ENCODE measurements around the gene BCORL1.

BCORL1 gene

DNA sequence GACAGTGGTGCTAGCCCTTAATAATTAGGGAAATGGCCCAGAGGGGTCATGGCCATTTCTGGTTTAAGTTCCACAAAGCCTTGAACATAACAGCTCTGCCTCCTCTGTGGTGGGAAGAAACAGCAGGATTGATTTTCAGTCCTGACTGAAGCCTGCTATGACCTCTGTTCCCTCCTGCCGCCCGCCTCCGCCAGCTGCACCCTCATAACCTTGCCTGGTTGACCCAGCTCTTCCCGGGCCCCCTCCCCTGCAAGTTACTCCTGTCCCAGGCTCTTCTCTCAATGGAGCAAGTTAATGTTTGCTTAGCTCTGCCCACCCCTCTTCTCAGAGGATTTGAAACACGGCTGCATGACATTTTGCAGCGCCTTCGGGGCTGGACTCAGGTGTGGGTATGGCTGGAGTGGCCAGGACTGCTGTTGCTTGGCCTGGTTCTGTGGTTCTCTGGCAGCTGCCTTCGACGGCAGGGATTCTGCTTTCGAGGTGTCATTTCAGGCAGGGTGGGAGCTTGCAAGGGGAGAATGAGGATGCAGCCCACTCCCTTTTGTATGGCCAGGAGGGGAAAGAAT, 27.3 kb downstream of the BCORL1 start:
- Histone ChIP-seq H3K27ac (ENCODE audit: low read depth, low read length) (no peak overlapping the region), H3K79me2 (ENCODE audit: control insufficient read depth, insufficient read depth, low read length, unreplicated experiment) (no peaks in the 10 kb centered on the region), H3K4me3 (ENCODE audit: low read depth, low read length) (no peak overlapping the region), H3K27me3 (ENCODE audit: insufficient read depth, low read length) (no peaks in the 10 kb centered on the region), H2AFZ (ENCODE audit: low read length, unreplicated experiment) (no peak overlapping the region), H3K4me1 (ENCODE audit: control insufficient read depth, insufficient read depth, low read length, unreplicated experiment) (no peaks in the 10 kb centered on the region), H3K36me3 (ENCODE audit: insufficient read depth, low read length) (no peaks in the 10 kb centered on the region)

DNA sequence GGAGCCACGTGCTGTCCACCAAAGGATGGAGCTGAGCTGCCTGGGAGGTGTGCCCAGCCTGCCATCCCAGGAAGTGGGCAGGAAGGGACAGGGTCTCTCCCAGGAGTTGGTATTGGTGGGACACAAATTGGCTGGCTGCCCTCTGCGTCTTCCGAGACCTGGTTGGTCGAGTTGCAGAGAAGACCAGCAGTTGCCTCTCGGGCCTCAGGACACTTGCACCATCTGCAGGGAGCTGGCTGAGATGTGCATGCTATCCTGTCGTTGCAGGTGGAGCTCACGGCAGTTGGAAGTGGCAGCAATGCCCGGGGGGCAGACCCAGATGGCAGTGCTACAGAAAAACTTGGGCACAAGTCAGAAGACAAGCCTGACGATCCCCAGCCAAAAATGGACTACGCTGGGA, 30.2 kb downstream of the BCORL1 start:
- H3K4me3 ChIP-seq (ENCODE audit: low read depth, low read length) = no peak overlapping the region
- no peaks in the 10 kb centered on the region for H3K79me2 ChIP-seq (ENCODE audit: control insufficient read depth, insufficient read depth, low read length, unreplicated experiment)
- H3K36me3 ChIP-seq (ENCODE audit: insufficient read depth, low read length) = no peaks in the 10 kb centered on the region
- H2AFZ ChIP-seq (ENCODE audit: low read length, unreplicated experiment) = no peak overlapping the region
- no peak overlapping the region for H3K27ac ChIP-seq (ENCODE audit: low read depth, low read length)
- no peaks in the 10 kb centered on the region for H3K4me1 ChIP-seq (ENCODE audit: control insufficient read depth, insufficient read depth, low read length, unreplicated experiment)
- H3K27me3 ChIP-seq (ENCODE audit: insufficient read depth, low read length) = no peaks in the 10 kb centered on the region

DNA sequence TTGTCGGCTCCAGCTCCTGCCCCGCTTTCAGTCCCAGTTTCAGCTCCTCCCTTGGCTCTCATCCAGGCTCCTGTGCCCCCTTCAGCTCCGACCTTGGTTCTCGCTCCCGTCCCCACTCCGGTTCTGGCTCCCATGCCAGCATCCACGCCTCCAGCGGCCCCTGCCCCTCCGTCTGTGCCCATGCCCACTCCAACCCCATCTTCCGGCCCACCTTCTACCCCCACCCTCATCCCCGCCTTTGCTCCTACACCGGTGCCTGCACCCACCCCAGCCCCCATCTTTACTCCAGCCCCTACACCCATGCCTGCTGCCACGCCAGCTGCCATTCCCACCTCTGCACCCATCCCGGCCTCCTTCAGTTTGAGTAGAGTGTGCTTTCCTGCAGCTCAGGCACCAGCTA, 31.2 kb downstream of the BCORL1 start:
- Histone ChIP-seq H3K27me3 (ENCODE audit: insufficient read depth, low read length) (no peaks in the 10 kb centered on the region), H3K36me3 (ENCODE audit: insufficient read depth, low read length) (no peaks in the 10 kb centered on the region; the same call in 1 of the 2 replicates), H3K4me3 (ENCODE audit: low read depth, low read length) (no peak overlapping the region), H3K4me1 (ENCODE audit: control insufficient read depth, insufficient read depth, low read length, unreplicated experiment) (peaks cover under 1% of the 10 kb centered on the region), H3K79me2 (ENCODE audit: control insufficient read depth, insufficient read depth, low read length, unreplicated experiment) (no peaks in the 10 kb centered on the region), H2AFZ (ENCODE audit: low read length, unreplicated experiment) (no peak overlapping the region), H3K27ac (ENCODE audit: low read depth, low read length) (no peak overlapping the region)

- Histone ChIP-seq H3K27ac (ENCODE audit: low read depth, low read length) (no peak overlapping the region), H2AFZ (ENCODE audit: low read length, unreplicated experiment) (no peak overlapping the region), H3K4me3 (ENCODE audit: low read depth, low read length) (no peak overlapping the region), H3K27me3 (ENCODE audit: insufficient read depth, low read length) (no peaks in the 10 kb centered on the region), H3K79me2 (ENCODE audit: control insufficient read depth, insufficient read depth, low read length, unreplicated experiment) (no peaks in the 10 kb centered on the region), H3K4me1 (ENCODE audit: control insufficient read depth, insufficient read depth, low read length, unreplicated experiment) (peaks cover 8% of the 10 kb centered on the region), H3K36me3 (ENCODE audit: insufficient read depth, low read length) (no peaks in the 10 kb centered on the region; the same call in 1 of the 2 replicates)
Observed at GRCh38 chrX:130014356-130014755, 31.9 kb downstream of the BCORL1 start.

- H3K4me3 ChIP-seq (ENCODE audit: low read depth, low read length) = no peak overlapping the region
- no peaks in the 10 kb centered on the region; the same call in 1 of the 2 replicates for H3K36me3 ChIP-seq (ENCODE audit: insufficient read depth, low read length)
- H2AFZ ChIP-seq (ENCODE audit: low read length, unreplicated experiment) = no peak overlapping the region
- H3K27me3 ChIP-seq (ENCODE audit: insufficient read depth, low read length) = no peaks in the 10 kb centered on the region
- no peak overlapping the region for H3K27ac ChIP-seq (ENCODE audit: low read depth, low read length)
- peaks cover 8% of the 10 kb centered on the region for H3K4me1 ChIP-seq (ENCODE audit: control insufficient read depth, insufficient read depth, low read length, unreplicated experiment)
- no peaks in the 10 kb centered on the region for H3K79me2 ChIP-seq (ENCODE audit: control insufficient read depth, insufficient read depth, low read length, unreplicated experiment)
Observed at GRCh38 chrX:130014770-130015169, 32.3 kb downstream of the BCORL1 start.

DNA sequence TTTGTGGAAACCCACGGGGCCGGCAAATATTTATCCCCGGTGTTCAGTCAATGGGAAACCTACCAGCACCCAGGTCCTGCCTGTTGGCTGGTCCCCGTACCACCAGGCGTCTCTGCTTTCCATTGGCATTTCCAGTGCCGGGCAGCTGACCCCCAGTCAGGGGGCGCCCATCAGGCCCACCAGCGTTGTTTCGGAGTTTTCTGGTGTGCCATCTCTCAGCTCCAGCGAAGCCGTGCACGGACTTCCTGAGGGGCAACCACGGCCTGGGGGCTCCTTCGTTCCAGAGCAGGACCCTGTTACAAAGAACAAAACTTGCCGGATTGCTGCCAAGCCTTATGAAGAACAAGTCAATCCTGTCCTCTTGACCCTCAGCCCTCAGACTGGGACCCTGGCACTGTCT, 32.7 kb downstream of the BCORL1 start:
- no peaks in the 10 kb centered on the region for H3K79me2 ChIP-seq (ENCODE audit: control insufficient read depth, insufficient read depth, low read length, unreplicated experiment)
- no peaks in the 10 kb centered on the region for H3K27me3 ChIP-seq (ENCODE audit: insufficient read depth, low read length)
- H3K4me1 ChIP-seq (ENCODE audit: control insufficient read depth, insufficient read depth, low read length, unreplicated experiment) = peaks cover 8% of the 10 kb centered on the region
- no peak overlapping the region for H3K27ac ChIP-seq (ENCODE audit: low read depth, low read length)
- no peak overlapping the region for H3K4me3 ChIP-seq (ENCODE audit: low read depth, low read length)
- no peaks in the 10 kb centered on the region; the same call in 1 of the 2 replicates for H3K36me3 ChIP-seq (ENCODE audit: insufficient read depth, low read length)
- H2AFZ ChIP-seq (ENCODE audit: low read length, unreplicated experiment) = no peak overlapping the region

GRCh38 chrX:130018143-130018542, 35.7 kb downstream of the BCORL1 start:
- H3K27me3 ChIP-seq (ENCODE audit: insufficient read depth, low read length) = no peaks in the 10 kb centered on the region
- H3K4me1 ChIP-seq (ENCODE audit: control insufficient read depth, insufficient read depth, low read length, unreplicated experiment) = peaks cover 8% of the 10 kb centered on the region
- H3K36me3 ChIP-seq (ENCODE audit: insufficient read depth, low read length) = no peaks in the 10 kb centered on the region; the same call in 1 of the 2 replicates

GRCh38 chrX:130020661-130021324, 38.4 kb downstream of the BCORL1 start:
- Histone ChIP-seq H3K36me3 (ENCODE audit: insufficient read depth, low read length) (no peaks in the 10 kb centered on the region; the same call in 1 of the 2 replicates), H3K4me1 (ENCODE audit: control insufficient read depth, insufficient read depth, low read length, unreplicated experiment) (peaks cover 8% of the 10 kb centered on the region), H3K27me3 (ENCODE audit: insufficient read depth, low read length) (no peaks in the 10 kb centered on the region), H3K79me2 (ENCODE audit: control insufficient read depth, insufficient read depth, low read length, unreplicated experiment) (no peaks in the 10 kb centered on the region), H2AFZ (ENCODE audit: low read length, unreplicated experiment) (no peak overlapping the region), H3K4me3 (ENCODE audit: low read depth, low read length) (no peak overlapping the region), H3K27ac (ENCODE audit: low read depth, low read length) (no peak overlapping the region)

More at GRCh38 chrX:130018143-130018542, 35.7 kb downstream of the BCORL1 start:
- no peak overlapping the region for H2AFZ ChIP-seq (ENCODE audit: low read length, unreplicated experiment)
- no peak overlapping the region for H3K4me3 ChIP-seq (ENCODE audit: low read depth, low read length)
- H3K27ac ChIP-seq (ENCODE audit: low read depth, low read length) = no peak overlapping the region
- no peaks in the 10 kb centered on the region for H3K79me2 ChIP-seq (ENCODE audit: control insufficient read depth, insufficient read depth, low read length, unreplicated experiment)

GRCh38 chrX:130024127-130024526, 41.7 kb downstream of the BCORL1 start:
- H3K4me1 ChIP-seq (ENCODE audit: control insufficient read depth, insufficient read depth, low read length, unreplicated experiment) = peaks cover 3% of the 10 kb centered on the region
- H2AFZ ChIP-seq (ENCODE audit: low read length, unreplicated experiment) = no peak overlapping the region
- no peaks in the 10 kb centered on the region for H3K27me3 ChIP-seq (ENCODE audit: insufficient read depth, low read length)
- H3K27ac ChIP-seq (ENCODE audit: low read depth, low read length) = no peak overlapping the region
- no peak overlapping the region for H3K4me3 ChIP-seq (ENCODE audit: low read depth, low read length)
- H3K36me3 ChIP-seq (ENCODE audit: insufficient read depth, low read length) = peaks cover 3% of the 10 kb centered on the region; the same call in 1 of the 2 replicates
- H3K79me2 ChIP-seq (ENCODE audit: control insufficient read depth, insufficient read depth, low read length, unreplicated experiment) = no peaks in the 10 kb centered on the region

DNA sequence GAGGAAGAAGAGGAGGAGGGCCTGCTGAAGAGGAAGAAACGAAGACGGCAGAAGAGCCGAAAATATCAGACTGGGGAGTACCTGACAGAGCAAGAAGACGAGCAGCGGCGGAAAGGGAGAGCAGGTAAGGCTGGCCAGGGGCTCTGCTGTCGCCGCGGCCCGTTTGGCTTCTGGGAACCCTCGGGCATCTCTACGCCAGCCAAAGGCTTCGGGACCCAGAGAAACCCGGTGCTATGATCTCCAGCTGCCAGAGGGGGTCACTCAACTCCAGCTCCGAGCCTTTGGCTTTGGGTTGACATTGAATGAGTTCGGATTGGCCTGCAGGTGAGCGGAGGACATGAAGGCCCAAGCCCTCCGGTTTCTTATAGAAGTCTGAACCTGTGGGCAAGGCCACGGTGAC, 42.8 kb downstream of the BCORL1 start:
- peaks cover 3% of the 10 kb centered on the region; the same call in 1 of the 2 replicates for H3K36me3 ChIP-seq (ENCODE audit: insufficient read depth, low read length)
- no peaks in the 10 kb centered on the region for H3K79me2 ChIP-seq (ENCODE audit: control insufficient read depth, insufficient read depth, low read length, unreplicated experiment)
- no peaks in the 10 kb centered on the region for H3K27me3 ChIP-seq (ENCODE audit: insufficient read depth, low read length)
- H3K4me1 ChIP-seq (ENCODE audit: control insufficient read depth, insufficient read depth, low read length, unreplicated experiment) = no peaks in the 10 kb centered on the region
- no peak overlapping the region for H3K27ac ChIP-seq (ENCODE audit: low read depth, low read length)
- H2AFZ ChIP-seq (ENCODE audit: low read length, unreplicated experiment) = no peak overlapping the region
- H3K4me3 ChIP-seq (ENCODE audit: low read depth, low read length) = no peak overlapping the region

DNA sequence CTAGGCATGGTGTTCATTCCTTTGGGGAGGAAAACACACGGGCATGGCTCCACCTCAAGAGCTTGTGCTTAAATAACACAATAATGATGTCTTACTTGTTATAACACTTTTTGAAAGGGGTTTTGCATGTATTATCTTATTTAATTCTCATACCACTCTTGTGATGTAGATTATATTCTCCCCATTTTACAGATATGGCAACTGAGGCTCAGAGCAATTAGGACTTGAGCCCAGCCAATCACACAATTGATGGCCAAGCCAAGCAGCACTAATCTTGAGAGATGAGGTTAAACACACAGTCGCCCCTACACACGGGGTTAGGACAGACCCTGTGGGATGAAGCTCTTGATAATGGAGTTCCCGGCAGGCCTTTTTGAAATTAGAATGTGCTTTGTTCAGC, 45.1 kb downstream of the BCORL1 start:
- peaks cover 3% of the 10 kb centered on the region; the same call in 1 of the 2 replicates for H3K36me3 ChIP-seq (ENCODE audit: insufficient read depth, low read length)
- no peak overlapping the region for H2AFZ ChIP-seq (ENCODE audit: low read length, unreplicated experiment)
- no peaks in the 10 kb centered on the region for H3K4me1 ChIP-seq (ENCODE audit: control insufficient read depth, insufficient read depth, low read length, unreplicated experiment)
- H3K27me3 ChIP-seq (ENCODE audit: insufficient read depth, low read length) = no peaks in the 10 kb centered on the region
- no peak overlapping the region for H3K4me3 ChIP-seq (ENCODE audit: low read depth, low read length)
- H3K79me2 ChIP-seq (ENCODE audit: control insufficient read depth, insufficient read depth, low read length, unreplicated experiment) = no peaks in the 10 kb centered on the region
- H3K27ac ChIP-seq (ENCODE audit: low read depth, low read length) = no peak overlapping the region

Data from ACC112 (cell line).